ENCODE measurements around the gene TBC1D21. TPM values are rescaled to one million over a fixed set of nuclear protein-coding genes. Genes with fewer than 3 reads are reported as not detected.

TBC1D21 gene
- total RNA-seq, 1 donor from 2014 or later: not detected

GRCh38 chr15:73856458-73857192, 16.7 kb upstream of the TBC1D21 start:
- Histone ChIP-seq H3K27ac (no peak overlapping the region), H3K9me3 (ENCODE audit: low read depth) (no peaks in the 10 kb centered on the region), H3F3A (ENCODE audit: low read depth) (no peaks in the 10 kb centered on the region), H3K36me3 (no peaks in the 10 kb centered on the region), H3K4me1 (no peaks in the 10 kb centered on the region), H4K20me1 (ENCODE audit: low read depth) (peaks cover under 1% of the 10 kb centered on the region), H3K4me2 (no peak overlapping the region), H3K79me2 (ENCODE audit: low read depth) (no peaks in the 10 kb centered on the region), H3K9ac (no peak overlapping the region), H3K27me3 (no peaks in the 10 kb centered on the region), H2AFZ (replicated peaks) (no peak overlapping the region), H3K4me3 (no peak overlapping the region)
- Mint-ChIP-seq H3K27me3 (ENCODE audit: insufficient read depth, low read depth) (peaks cover 16% of the 10 kb centered on the region), H3K36me3 (no peaks in the 10 kb centered on the region), H3K4me3 (no peak overlapping the region), H3K9me3 (no peaks in the 10 kb centered on the region), H3K27ac (no peak overlapping the region), H3K4me1 (peaks cover 2% of the 10 kb centered on the region)
- DNase-seq (ENCODE audit: low spot score): no peak
- no peak for TF ChIP-seq EZH2phosphoT487 (IDR thresholded peaks at IDR 0.05)
- no peak for TF ChIP-seq CTCF (IDR thresholded peaks at IDR 0.05)
- no peak for TF ChIP-seq EZH2 (IDR thresholded peaks at IDR 0.05)

GRCh38 chr15:73857193-73857920, 16.0 kb upstream of the TBC1D21 start:
- Mint-ChIP-seq H3K36me3 (no peaks in the 10 kb centered on the region), H3K27ac (no peak overlapping the region), H3K27me3 (ENCODE audit: insufficient read depth, low read depth) (peaks cover 17% of the 10 kb centered on the region), H3K4me3 (no peak overlapping the region), H3K9me3 (no peaks in the 10 kb centered on the region), H3K4me1 (peaks cover 4% of the 10 kb centered on the region)
- no peak for TF ChIP-seq EZH2 (IDR thresholded peaks at IDR 0.05)
- no peak for TF ChIP-seq CTCF (IDR thresholded peaks at IDR 0.05)
- TF ChIP-seq EZH2phosphoT487 (IDR thresholded peaks at IDR 0.05): no peak
- H3K4me2 ChIP-seq: no peak overlapping the region
- no peaks in the 10 kb centered on the region for H3K27me3 ChIP-seq
- H3K36me3 ChIP-seq: no peaks in the 10 kb centered on the region
- no peak overlapping the region for H2AFZ ChIP-seq (replicated peaks)
- no peaks in the 10 kb centered on the region for H3K79me2 ChIP-seq (ENCODE audit: low read depth)
- no peak overlapping the region for H3K27ac ChIP-seq
- H3F3A ChIP-seq (ENCODE audit: low read depth): no peaks in the 10 kb centered on the region
- DNase-seq (ENCODE audit: low spot score): no peak
- H3K4me1 ChIP-seq: peaks cover 7% of the 10 kb centered on the region
- H3K4me3 ChIP-seq: no peak overlapping the region
- H4K20me1 ChIP-seq (ENCODE audit: low read depth): no peaks in the 10 kb centered on the region
- no peaks in the 10 kb centered on the region for H3K9me3 ChIP-seq (ENCODE audit: low read depth)
- no peak overlapping the region for H3K9ac ChIP-seq

DNA sequence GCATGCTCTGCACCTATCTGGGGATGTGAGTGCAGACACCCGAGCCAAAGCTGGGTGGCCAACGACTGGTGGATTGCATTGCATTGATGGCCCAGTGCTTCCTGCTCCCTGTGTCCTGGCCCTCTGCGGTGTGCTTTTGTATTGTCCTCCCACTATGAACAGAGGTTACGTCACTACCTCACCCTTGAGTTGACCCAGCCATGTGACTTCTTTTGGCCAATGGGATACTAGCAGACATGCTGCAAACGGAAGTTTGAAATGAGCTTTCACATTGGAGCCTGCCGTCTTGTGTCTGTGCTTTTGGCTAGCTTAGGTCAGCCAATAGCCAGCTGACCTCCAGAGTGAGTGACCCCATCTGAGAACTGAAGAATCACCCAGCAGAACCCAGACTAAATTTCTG, 15.3 kb upstream of the TBC1D21 start:
- H3K4me3 ChIP-seq: no peak overlapping the region
- H3K36me3 ChIP-seq: no peaks in the 10 kb centered on the region
- no peak for DNase-seq (ENCODE audit: low spot score)
- Mint-ChIP-seq H3K36me3 (no peaks in the 10 kb centered on the region), H3K4me1 (peaks cover 5% of the 10 kb centered on the region), H3K27ac (no peak overlapping the region), H3K27me3 (ENCODE audit: insufficient read depth, low read depth) (peaks cover 17% of the 10 kb centered on the region), H3K9me3 (no peaks in the 10 kb centered on the region), H3K4me3 (no peak overlapping the region)
- H4K20me1 ChIP-seq (ENCODE audit: low read depth): no peaks in the 10 kb centered on the region
- H3K9me3 ChIP-seq (ENCODE audit: low read depth): no peaks in the 10 kb centered on the region
- H3K27ac ChIP-seq: no peak overlapping the region
- H3F3A ChIP-seq (ENCODE audit: low read depth): no peaks in the 10 kb centered on the region
- no peaks in the 10 kb centered on the region for H3K27me3 ChIP-seq
- H3K79me2 ChIP-seq (ENCODE audit: low read depth): no peaks in the 10 kb centered on the region
- no peak overlapping the region for H3K9ac ChIP-seq
- H3K4me2 ChIP-seq: no peak overlapping the region
- no peak overlapping the region for H2AFZ ChIP-seq (replicated peaks)
- peaks cover 11% of the 10 kb centered on the region for H3K4me1 ChIP-seq
- TF ChIP-seq CTCF (IDR thresholded peaks at IDR 0.05) (no peak), EZH2phosphoT487 (IDR thresholded peaks at IDR 0.05) (no peak), EZH2 (IDR thresholded peaks at IDR 0.05) (no peak)

All from neural progenitor cell (in vitro differentiated cells).